GM18907 (cell line): ENCODE measurements around the gene RILP.

Source experiments
- ATAC-seq: cut with Tn5 transposase; IDR thresholded peaks from one replicate; pipeline ENCODE4 v1.9.1; 2021; ENCODE audit warnings: mild to moderate bottlenecking, moderate library complexity; ENCODE audit not compliant: unreplicated experiment

Gene RILP

DNA sequence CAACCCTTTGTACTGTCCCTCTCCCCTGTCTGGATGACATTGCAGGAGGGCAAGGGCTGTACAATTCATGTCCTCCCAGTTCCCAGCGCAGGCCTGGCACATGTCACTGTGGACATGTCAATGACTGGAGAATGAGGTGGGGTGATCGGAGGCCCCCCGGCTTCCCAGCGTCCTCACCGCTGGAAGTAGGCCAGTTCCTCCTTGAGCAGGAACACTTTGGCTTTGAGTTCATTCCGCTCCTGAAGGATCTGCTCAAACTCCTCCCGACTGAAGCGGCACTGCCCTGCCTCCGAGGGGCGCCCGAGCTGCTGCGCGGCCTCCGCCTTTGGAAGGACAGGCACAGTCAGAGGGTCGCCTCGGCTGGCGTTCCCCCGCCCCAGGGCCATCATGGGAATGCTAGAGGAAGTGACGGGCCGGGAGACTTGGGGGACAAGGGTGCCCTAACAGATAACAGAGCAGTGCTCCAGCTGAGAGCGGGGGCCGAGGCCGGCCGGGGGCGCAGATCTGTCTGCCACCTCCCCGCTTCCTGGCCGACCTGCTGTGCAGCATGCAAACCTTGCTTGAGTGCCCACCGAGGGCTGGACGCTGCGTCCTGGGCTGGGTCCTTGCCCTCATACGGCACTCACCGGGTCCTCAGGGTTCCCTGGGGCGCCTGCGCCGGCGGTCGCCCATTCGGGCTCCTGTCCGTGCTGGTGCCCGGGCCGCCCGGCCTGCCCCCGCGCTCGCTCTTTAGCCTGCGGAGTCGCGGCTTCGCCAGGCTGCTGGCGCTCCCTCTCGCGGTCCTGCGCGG lies 1.3 kb downstream of the RILP start:
- ATAC-seq, result peak; percentile 18

DNA sequence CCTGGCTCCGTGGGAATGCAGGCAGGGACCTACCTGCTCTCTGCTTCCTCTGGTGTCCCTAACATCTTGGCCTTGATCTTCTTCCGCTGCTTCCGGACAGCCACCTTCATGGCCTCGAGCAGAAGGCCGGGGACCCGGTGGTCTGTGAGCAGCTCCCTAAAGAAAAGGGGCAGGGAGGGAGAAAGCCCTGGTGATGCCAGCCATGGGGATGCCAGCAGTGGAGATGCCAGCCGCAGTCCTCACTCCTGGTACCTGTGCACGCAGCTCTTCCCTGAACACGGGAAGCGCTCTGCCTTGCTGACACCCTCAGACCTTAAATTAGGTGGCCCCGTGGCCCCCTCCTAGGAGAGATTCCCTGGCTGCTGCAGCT lies 1.9 kb downstream of the RILP start:
- ATAC-seq, result no peak

DNA sequence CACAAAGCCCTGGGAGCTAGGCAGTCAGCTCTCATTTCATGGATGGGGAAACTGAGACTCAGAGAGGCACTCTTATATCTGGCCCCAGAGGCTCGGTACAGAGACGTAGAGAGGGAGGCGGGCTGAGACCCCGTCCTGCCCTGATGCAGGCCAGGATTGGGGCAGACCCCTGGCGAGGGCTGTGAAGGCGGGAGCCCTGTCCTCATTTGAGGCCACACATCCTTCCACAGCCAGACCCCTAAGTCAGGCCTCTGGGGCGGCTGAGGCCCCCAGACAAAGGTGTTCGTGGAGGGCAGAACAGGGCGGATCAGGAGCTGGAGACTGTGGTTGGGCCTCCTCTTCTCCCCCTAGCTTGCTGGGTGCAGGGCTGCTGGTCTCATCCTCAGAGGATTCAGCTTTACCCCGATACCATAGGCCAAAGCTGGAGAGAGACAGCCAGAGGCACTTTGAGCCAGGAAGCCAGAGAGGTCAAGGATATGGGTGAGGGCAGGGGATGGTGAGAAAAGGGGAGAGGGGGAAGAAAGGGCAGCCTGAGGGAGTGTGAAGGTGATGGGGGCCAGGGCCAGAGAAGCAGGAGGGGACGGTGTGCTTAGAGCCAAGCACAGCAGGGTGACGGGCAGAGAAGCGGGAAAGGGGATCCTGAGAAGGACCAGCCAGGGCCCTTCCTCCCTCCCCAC lies 3.3 kb downstream of the RILP start:
- ATAC-seq, result no peak

DNA sequence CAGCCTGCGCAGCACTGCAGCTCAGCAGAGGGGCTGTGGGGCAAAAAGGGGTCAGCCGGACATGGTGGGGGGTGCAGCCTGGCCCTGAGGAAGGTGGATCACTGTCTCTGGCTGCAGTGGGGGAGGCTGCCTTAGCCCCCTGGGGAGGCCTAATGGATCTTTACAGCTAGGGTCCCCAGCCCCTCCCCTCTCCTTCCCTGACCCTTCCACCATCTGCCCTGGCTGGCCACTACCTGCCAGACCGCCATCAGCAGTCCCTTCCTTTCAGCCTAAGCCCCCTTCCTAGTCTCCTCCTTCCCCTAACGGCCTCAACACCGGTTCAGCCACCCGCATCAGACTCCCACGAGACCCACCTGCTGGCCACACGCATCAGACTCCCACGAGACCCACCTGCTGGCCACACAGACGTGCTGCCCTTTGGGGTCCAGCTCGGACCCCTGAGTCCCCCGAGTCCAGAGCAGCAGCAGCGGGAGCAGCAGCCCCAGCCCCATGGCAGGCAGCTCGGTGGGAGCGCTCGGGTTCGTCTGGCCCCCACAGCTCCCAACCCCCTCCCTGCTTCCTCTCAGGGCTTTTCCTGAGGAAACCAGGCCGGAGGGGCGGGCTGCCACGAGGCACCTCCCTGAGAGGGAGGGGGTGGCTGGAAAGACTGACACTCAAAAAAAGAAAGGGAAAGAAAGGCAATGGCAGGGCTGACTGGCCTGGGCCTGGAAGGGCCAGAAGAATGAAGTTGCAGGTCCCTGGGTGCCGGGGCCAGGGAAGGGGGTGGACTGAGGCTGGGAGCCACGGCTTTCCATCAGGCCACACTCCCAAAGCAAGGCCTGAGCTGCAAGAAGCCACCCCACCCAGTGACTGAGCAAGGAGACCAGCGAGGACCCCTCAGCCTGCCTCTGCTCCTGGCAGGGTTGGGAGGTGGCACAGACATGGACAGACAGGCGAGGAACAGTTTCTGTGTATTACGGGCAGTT lies 4.2 kb downstream of the RILP start, which contains the start of gene SCARF1:
Gene SCARF1 (minus strand): TSS at position 526 of the 965 bp plus-strand sequence. CDS start 35 bp downstream, at position 491.
- no peak for ATAC-seq

DNA sequence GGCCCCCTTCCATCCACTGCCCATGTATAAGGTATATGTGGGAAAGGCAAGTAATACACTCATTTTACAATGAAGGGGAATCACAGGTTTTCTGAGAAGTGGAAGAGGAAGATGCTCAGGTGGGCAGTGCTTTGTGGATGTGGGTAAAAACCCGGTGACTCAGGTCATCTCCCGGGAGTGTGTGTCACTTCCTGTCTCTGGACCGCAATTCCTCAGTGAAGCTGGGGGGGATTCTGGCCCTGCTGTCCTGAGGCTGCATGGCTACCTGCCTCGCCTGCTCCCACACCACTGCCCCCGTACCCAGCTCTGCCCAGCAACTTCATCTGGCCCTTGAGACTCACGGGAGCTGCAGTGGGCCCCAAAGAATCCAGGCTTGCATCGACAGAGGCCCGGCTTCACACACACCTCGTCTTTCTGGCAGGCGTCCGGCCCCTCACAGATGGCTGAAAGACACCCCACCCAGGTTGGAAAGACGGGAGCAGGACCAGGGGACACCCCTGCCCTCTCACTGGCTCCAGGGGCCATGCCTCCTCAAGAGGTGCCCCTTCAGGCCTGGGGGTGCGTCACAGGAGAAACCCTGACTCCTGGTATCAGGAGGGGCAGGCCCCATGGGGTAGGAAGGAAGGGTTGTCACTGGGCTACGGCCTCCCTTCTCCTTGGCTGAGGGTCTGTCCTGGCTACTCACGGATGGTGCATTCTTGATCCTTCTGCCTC lies 5.0 kb downstream of the RILP start:
- ATAC-seq, result no peak

DNA sequence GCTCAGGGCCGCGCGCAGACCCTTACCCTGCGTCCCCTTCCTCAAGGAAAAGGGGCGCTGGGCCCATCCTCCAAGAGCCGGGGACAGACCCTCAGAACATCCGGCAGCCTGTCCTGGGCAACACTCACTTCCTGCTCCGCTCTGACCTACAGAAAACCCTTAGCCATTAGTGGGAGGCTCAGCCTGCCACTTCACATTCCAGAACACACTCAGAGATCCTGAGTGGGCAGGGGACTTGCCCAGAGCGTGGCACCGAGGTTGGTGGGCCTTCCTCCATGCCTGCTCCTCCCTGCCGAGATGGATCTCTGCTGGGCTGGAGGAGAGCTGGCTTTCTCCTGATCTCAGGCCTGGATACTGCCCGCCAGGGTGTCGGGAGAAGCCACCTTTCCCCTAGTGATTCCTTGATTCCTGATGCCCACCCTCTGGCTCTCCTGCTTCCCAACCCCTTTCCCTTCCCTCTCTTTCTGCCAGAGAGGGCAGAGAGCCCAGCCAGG lies 5.6 kb downstream of the RILP start:
- ATAC-seq, result no peak

DNA sequence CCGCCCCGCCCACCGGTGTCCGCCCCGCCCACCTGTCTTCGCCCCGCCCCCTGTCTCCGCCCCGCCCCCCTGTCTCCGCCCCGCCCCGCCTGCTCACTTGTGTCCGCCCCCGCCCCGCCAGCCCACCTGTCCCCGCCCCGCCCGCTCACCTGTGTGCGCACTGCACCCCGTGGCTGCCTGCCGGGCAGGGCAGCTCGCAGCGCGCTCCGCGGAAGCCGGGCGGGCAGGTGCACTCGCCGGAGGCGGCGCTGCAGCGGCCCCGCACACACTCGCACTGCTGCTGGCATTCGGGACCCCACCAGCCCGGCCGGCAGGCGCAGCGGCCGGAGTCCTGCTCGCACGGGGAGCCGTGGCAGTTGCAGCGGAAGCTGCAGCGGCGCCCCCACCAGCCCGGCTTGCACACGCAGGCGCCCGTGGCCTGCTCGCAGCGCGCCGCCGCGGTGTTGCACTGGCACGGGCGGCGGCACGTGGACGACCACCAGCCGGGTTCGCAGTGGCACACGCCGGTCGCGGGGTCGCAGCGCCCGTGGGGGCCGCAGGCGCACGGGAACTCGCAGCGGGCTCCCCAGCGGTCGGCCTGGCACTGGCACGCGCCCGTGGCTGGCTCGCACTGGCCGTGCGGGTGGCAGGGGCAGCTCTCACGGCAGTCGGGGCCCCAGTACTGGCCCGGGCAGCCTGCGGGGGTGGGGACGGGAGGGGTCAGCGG lies 6.2 kb downstream of the RILP start:
- no peak for ATAC-seq

DNA sequence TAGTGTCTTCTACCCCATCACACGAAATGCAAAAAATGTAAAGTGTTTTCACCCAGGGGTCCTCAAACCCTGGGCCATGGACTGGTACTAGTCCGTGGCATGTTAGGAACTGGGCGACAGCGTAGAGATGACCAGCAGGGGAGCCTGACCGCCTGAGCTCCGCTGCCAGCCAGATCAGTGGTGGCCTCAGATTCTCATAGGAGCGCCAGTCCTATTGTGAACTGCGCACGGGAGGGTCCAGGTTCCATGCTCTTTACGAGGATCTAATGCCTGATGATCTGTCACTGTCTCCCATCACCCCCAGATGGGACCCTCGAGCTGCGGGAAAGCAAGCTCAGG lies 8.6 kb downstream of the RILP start:
- no peak for ATAC-seq

DNA sequence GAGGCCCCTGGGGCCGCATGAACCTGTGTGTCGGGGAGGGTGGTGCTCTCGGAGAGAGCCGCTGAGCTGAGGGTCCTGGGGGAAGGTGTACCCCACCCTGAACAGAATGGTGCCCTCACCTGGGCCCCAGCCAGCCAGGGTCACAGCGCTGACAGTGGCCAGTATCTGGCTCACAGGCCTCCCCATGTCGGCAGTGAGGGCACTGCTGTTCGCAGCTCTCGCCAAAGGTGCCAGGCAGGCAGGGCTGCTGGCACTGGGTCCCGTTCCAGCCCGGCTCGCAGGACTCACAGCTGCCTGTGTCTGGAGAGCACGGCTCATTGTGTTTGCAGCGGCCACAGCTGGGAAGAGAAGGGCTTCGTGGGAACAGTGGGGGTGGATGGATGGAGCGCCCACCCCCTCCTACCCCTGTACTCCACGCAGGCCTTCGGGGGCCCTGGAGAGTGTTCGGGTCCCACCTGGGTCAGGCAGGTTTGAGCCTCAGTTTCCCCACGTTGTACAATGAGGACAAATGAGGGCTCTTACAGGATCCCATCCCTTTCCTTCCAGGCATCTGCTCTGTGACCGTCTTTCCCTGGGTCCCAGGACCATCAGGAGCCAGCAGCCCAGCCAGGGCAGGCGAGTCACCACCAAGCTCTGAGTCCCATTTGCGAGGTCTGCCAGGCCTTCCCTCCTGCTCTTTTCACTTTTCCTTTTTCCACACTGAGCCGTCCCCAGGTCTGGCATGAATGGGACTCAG lies 9.2 kb downstream of the RILP start:
- ATAC-seq, result no peak

DNA sequence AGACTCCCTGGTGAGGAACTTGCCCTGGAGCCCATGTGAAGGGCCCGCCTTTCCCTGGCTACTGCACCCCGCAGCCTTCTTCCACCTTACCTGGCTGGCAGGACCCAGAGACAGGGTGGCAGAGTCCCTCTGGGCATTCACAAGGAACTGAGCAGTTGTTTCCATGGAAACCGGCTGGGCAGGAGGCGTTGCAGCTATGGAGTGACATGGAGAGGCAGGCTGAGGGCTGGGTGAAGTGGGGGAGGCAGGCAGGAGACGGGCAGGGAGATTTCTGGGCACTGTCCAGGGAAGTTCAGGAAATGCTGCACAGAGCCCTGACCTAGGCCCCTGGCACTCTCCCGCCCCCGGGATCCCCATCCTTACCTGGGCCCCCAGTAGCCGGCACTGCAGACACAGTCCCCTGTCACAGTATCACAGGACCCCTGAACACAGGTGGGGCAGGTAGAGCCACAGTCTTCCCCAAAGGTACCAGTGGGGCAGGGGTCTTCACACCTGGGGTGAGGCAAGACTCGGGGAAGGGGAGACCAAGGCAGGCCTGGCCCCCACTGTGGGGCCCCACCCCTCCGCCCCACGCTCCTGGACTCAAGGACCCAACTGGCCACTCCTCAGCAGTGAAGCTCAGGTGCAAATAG lies 10.0 kb downstream of the RILP start:
- no peak for ATAC-seq

DNA sequence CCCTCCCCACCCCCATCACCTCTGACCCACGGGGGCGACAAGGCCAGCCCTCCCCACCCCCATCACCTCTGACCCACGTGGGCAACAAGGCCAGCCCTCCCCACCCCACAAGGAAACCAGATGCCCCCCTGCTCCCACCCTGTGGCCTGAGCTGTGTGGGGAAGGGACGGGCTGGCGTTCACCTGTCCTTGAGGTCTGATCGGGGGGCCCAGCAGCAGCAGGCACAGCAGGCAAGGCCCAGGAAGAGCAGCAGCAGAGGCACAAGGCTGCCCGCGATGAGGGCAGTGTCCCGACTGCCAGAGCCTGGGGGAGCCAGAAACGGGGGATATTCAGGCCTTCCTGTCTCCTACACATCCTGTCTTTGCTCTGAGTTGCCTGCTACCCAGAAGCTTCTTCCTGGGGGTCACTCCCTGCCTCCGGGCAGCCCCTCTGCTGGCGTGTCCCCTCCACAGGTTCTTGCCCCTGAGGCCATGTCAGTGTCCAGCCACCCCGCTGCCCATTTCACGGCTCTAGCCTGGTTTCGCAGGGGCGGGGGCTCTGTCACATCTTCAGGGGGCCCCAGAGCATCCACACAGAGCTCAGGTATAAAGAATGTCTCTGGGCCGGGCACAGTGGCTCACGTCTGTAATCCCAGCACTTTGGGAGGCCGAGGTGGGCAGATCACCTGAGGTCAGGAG lies 10.9 kb downstream of the RILP start:
- no peak for ATAC-seq

DNA sequence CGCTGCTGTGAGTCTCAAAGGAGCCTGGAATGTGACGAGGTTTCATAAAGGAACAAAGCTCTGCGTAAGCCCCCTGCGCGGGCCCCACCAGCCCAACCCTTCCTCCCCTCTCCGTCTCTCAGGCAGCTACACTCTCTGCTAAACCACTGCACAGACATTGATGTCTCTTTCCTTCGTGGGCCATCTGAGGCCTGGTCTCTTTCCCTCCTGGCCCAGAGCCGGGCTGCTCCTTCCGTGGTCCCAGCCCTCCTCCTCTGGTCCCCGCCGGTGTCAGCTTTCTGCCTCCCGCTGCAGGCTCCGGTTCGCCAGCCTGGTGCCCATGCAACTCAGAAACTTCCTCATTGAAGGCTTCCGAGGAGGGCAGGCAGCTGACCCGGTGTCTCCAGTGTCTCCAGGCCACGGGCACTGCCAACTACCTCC lies 11.5 kb downstream of the RILP start:
- no peak for ATAC-seq

DNA sequence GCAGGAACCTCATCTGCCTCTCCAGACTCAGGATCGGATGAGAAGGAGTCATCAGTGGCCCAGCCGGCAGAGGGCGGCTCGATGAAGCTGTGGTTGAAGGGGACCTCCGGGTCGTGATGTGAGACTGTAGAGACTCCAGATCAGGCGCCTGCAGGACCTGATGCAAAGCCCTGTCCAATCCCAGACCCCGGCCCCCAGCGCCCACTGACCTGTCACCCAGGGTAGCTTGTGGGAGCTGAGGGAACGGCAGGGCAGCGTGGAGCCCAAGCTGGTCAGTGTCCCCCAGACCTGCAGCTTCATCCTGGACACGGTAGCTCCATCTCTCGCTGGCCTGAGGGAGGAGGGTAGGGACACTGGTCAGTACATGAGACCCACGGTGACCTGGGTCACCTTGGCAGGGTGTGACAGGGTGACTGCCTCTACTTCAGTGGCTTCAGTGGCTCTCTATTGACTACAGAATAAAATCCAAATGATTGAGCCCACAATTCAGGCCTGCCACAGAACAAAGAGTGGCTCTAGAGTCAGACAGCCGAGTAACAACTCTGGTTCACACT lies 12.9 kb downstream of the RILP start:
- ATAC-seq, result no peak

DNA sequence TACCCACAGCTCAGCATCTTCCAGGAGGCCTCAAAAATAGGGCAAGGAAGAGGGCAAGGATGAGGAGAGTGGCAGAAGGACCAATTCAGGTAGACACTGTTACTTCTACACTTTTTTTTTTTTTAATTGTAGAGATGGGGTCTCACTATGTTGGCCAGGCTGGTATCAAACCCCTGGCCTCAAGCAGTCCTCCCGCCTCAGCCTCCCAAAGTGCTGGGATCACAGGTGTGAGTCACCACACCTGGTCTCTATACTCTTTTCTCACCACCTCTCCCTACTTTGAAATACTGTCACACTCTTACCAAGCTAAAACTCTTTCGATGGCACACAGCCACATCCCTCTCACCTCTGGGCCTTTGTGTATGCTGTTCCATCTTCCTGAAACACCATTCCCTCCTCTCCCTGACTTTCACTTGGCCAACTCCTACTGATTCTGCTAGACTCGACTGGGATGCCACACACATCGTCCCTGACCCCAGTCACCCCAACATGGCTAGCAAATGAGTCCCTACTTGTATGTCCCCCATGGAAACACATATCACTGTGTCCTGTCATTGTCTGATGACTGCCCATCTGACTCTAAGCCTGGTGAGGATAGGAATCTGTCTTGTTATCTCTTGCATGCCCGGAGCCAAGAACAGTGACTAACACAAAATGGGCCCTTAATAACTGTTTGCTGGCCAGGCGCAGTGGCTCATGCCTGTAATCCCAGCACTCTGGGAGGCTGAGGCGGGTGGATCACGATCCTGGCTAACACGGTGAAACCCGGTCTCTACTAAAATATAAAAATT lies 13.8 kb downstream of the RILP start:
- no peak for ATAC-seq

DNA sequence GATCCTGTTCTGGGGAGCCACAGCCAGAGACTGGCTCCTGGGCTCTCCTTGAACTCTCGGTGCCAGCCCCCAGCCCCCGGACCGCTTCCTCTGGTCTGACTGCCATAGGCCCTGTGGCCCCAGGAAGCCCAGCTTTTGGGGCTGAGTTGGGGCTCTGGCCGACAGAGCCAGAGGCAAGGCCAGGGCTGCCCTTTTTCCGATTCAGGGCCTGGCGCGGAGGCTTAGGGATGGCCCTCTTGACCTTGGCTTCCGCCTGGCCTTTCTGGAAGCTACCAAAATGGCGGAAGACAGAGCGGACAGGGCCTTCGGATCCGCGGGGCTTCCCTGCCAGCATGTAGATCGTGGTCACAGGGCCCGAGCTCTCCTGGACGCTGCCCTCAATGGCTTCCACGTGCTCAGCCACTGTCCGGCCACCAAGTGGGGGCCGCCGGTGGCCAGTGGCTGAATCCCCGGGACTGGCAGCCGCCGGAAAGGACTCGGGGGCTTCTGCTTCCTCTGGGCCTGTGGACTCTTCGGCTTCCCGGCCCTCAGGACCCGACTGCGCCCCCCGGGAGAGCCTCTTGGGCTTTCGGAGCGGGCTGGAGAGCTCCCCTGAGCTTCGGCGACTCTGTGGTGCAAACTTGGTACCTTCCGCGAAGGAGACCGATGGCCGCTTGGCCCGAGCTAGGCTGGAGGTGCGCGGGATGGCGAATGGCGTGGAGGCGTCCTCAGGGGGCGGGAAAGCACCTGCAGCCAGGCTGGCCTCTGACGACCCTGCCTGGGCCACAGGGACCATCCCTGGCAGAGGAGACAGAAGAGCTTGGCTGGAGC lies 14.6 kb downstream of the RILP start:
- no peak for ATAC-seq

DNA sequence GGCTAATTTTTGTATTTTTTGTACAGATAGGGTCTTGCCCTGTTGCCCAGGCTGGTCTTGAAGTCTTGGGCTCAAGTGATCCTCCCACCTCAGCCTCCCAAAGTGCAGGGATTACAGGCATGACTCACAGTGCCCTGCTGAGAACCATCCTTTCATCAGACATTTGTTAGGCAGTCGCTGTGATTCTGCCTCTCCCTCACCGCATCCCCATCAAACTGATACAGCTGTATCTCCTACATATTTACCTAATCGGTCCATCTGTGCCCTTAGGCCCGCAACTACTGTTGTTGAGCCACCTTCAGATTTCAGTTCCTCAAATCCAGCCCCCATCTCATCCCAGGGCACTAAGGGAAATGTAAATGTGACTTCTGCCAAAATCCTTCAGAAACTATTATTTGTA lies 19.0 kb downstream of the RILP start:
- no peak for ATAC-seq
